Measurements from ENCODE around the gene HOXC12.
A peak's percentile ranks its signal among the peaks of the same experiment; 100 is the strongest.

- peak; percentile 71 for TF ChIP-seq EZH2phosphoT487 (IDR thresholded peaks at IDR 0.05; ENCODE audit: borderline replicate concordance, low read depth)
- no peak for TF ChIP-seq CTCF (IDR thresholded peaks at IDR 0.05)
- TF ChIP-seq YY1 (IDR thresholded peaks at IDR 0.05; ENCODE audit: low read depth) = no peak
- no peak for TF ChIP-seq REST (IDR thresholded peaks at IDR 0.05; ENCODE audit: low read depth, low read length)
- TF ChIP-seq TAF1 (IDR thresholded peaks at IDR 0.05; ENCODE audit: borderline replicate concordance, low read depth, low read length) = no peak
These were observed 1.6 kb upstream of the HOXC12 start for GRCh38 chr12:53952871-53953734.
